ENCODE data around the gene MEIKIN.

Gene MEIKIN

GRCh38 chr5:131981516-131981915 is 36.1 kb upstream of the MEIKIN start:
- H3K4me3 ChIP-seq (ENCODE audit: low read depth, low read length): no peak overlapping the region
- DNase-seq (ENCODE audit: low read depth): no peak
- in situ Hi-C loops (cut with HindIII; ENCODE audit: low sequenced_read_pairs): no loop called here
- no peak for TF ChIP-seq CTCF (IDR thresholded peaks at IDR 0.05; ENCODE audit: low read depth, low read length, missing control alignments)

GRCh38 chr5:131980696-131981095 is 35.2 kb upstream of the MEIKIN start:
- in situ Hi-C loops (cut with HindIII; ENCODE audit: low sequenced_read_pairs): no loop called here
- no peak for TF ChIP-seq CTCF (IDR thresholded peaks at IDR 0.05; ENCODE audit: low read depth, low read length, missing control alignments)
- H3K4me3 ChIP-seq (ENCODE audit: low read depth, low read length): no peak overlapping the region
- DNase-seq (ENCODE audit: low read depth): no peak

- in situ Hi-C loops (cut with HindIII; ENCODE audit: low sequenced_read_pairs): no loop called here
- TF ChIP-seq CTCF (IDR thresholded peaks at IDR 0.05; ENCODE audit: low read depth, low read length, missing control alignments): no peak
- no peak overlapping the region for H3K4me3 ChIP-seq (ENCODE audit: low read depth, low read length)
- no peak for DNase-seq (ENCODE audit: low read depth)
These were observed 34.4 kb upstream of the MEIKIN start for GRCh38 chr5:131979816-131980215.

- in situ Hi-C loops (cut with HindIII; ENCODE audit: low sequenced_read_pairs): no loop called here
- no peak overlapping the region for H3K4me3 ChIP-seq (ENCODE audit: low read depth, low read length)
- TF ChIP-seq CTCF (IDR thresholded peaks at IDR 0.05; ENCODE audit: low read depth, low read length, missing control alignments): no peak
- no peak for DNase-seq (ENCODE audit: low read depth)
These were observed 31.7 kb upstream of the MEIKIN start for GRCh38 chr5:131977212-131977604.

GRCh38 chr5:131976414-131977211 is 31.1 kb upstream of the MEIKIN start:
- in situ Hi-C loops (cut with HindIII; ENCODE audit: low sequenced_read_pairs): no loop called here
- no peak for TF ChIP-seq CTCF (IDR thresholded peaks at IDR 0.05; ENCODE audit: low read depth, low read length, missing control alignments)
- H3K4me3 ChIP-seq (ENCODE audit: low read depth, low read length): no peak overlapping the region
- DNase-seq (ENCODE audit: low read depth): no peak

GRCh38 chr5:131974956-131975726 is 29.7 kb upstream of the MEIKIN start:
- no peak overlapping the region for H3K4me3 ChIP-seq (ENCODE audit: low read depth, low read length)
- in situ Hi-C loops (cut with HindIII; ENCODE audit: low sequenced_read_pairs): no loop called here
- DNase-seq (ENCODE audit: low read depth): no peak
- TF ChIP-seq CTCF (IDR thresholded peaks at IDR 0.05; ENCODE audit: low read depth, low read length, missing control alignments): no peak
